ENCODE measurements around the gene FOXP3.

The FOXP3 gene

GRCh38 chrX:49214996-49215526 is 49.4 kb downstream of the FOXP3 start:
- DNase-seq (ENCODE audit: low read depth in 2 of 2): no peak

- DNase-seq (ENCODE audit: low read depth in 2 of 2): no peak
These were observed 50.1 kb downstream of the FOXP3 start for GRCh38 chrX:49214416-49214815.

- DNase-seq (ENCODE audit: low read depth in 2 of 2): no peak
These were observed 51.6 kb downstream of the FOXP3 start for GRCh38 chrX:49212861-49213260.

- no peak for DNase-seq (ENCODE audit: low read depth in 2 of 2)
These were observed 52.3 kb downstream of the FOXP3 start for GRCh38 chrX:49212209-49212608.

GRCh38 chrX:49211074-49211473 is 53.4 kb downstream of the FOXP3 start:
- no peak for DNase-seq (ENCODE audit: low read depth in 2 of 2)

- DNase-seq (ENCODE audit: low read depth in 2 of 2): no peak
These were observed 54.1 kb downstream of the FOXP3 start for GRCh38 chrX:49210406-49210805.

- no peak for DNase-seq (ENCODE audit: low read depth in 2 of 2)
These were observed 54.9 kb downstream of the FOXP3 start for GRCh38 chrX:49209434-49210251.

- no peak for DNase-seq (ENCODE audit: low read depth in 2 of 2)
These were observed 56.1 kb downstream of the FOXP3 start for GRCh38 chrX:49208399-49208798.

GRCh38 chrX:49206543-49206942 is 58.0 kb downstream of the FOXP3 start:
- DNase-seq (ENCODE audit: low read depth in 2 of 2): no peak

GRCh38 chrX:49205443-49205842 is 59.1 kb downstream of the FOXP3 start:
- no peak for DNase-seq (ENCODE audit: low read depth in 2 of 2)

GRCh38 chrX:49204709-49205108 is 59.8 kb downstream of the FOXP3 start:
- no peak for DNase-seq (ENCODE audit: low read depth in 2 of 2)

- no peak for DNase-seq (ENCODE audit: low read depth in 2 of 2)
These were observed 60.5 kb downstream of the FOXP3 start for GRCh38 chrX:49204017-49204416.

GRCh38 chrX:49203536-49203935 is 61.0 kb downstream of the FOXP3 start:
- DNase-seq (ENCODE audit: low read depth in 2 of 2): no peak

GRCh38 chrX:49202022-49202421 is 62.5 kb downstream of the FOXP3 start:
- no peak for DNase-seq (ENCODE audit: low read depth in 2 of 2)

All from activated CD4-positive, alpha-beta T cell treated with anti-CD3 and anti-CD28 coated beads for 24 hours (primary cell).